ENCODE measurements around the gene NPW. TPM values are rescaled to one million over a fixed set of nuclear protein-coding genes. Genes with fewer than 3 reads are reported as not detected.

Gene NPW
- total and polyA plus RNA-seq, 9 of the 15 experiments (the other 6 are each of a cell fraction or from before 2014, with no cell fraction given): 0.14 to 4.0 (median 2.6) TPM; not detected in 4

- Histone ChIP-seq H3K9ac (ENCODE audit: insufficient read depth in 1 of 2, low read depth in 2 of 2, low read length in 2 of 2) (peak within 1 kb of the TSS; percentile 90 to 99), H3K9me3 (replicated peaks; ENCODE audit: control insufficient read depth, insufficient read depth, low read depth, low read length) (no peaks in the 10 kb centered on the region), H3K9me1 (ENCODE audit: control insufficient read depth, insufficient read depth, low read length) (peaks cover 3% of the 10 kb centered on the region), H2AFZ (ENCODE audit: low read depth, low read length) (peak within 1 kb of the TSS; percentile 96), H3K4me1 (replicated peaks in 1 of 2; ENCODE audit: control insufficient read depth in 2 of 2, insufficient read depth in 2 of 2, low read length in 2 of 2) (peaks cover 7 to 68% of the 10 kb centered on the region in 2 experiments; a peak in 4 of 5 replicates), H3K36me3 (ENCODE audit: control insufficient read depth, insufficient read depth, low read length) (peaks cover 36% of the 10 kb centered on the region; the same call in 2 of the 3 replicates), H4K20me1 (replicated peaks; ENCODE audit: control insufficient read depth, insufficient read depth, low read length) (no peaks in the 10 kb centered on the region), H3K4me2 (ENCODE audit: insufficient read depth, low read length) (peak within 1 kb of the TSS; percentile 91), H3K4me3 (peak within 1 kb of the TSS; percentile 100), H3K79me2 (ENCODE audit: control insufficient read depth, insufficient read depth, low read length) (peaks cover 38% of the 10 kb centered on the region), H3K27ac (ENCODE audit: extremely low read depth, low read depth, low read length) (peak within 1 kb of the TSS; percentile 84), H3K27me3 (ENCODE audit: control insufficient read depth in 2 of 2, insufficient read depth in 2 of 2, low read length in 2 of 2) (no peaks in the 10 kb centered on the region)
- intact Hi-C loops (cut with micrococcal nuclease) (no loop called here), in situ Hi-C loops (cut with MboI) (no loop called here)
- peak; percentile 81 to 97 (median 88) for DNase-seq (ENCODE audit: extremely low read depth in 1 of 4, low spot score in 3 of 4)
- POLR2A ChIA-PET: interaction anchor here (0.6 to 2.2 kb wide), 16 partner anchors 8 to 503 kb away, joined by 3 to 16 read pairs (median 4); partner anchors contain the start of genes GFER, NDUFB10, NOXO1 and NPW
- ATAC-seq: peak; percentile 97
- FAIRE-seq: peak; percentile 97
- BruUV-seq (replicated peaks): no TSS peak
- CTCF ChIA-PET (ENCODE audit: low intra/inter-chr PET ratio): no interaction called here
- WGBS (ENCODE audit: insufficient coverage, low coverage, missing lambda C conversion rate): 1% methylated on average over 66 of the region's 78 CpGs
- no peak for TF ChIP-seq PTTG1 (tag; IDR thresholded peaks at IDR 0.05; ENCODE audit: low read depth)
- TF ChIP-seq TBL1XR1 (IDR thresholded peaks at IDR 0.05; ENCODE audit: low read length in 2 of 2): peak; percentile 71 to 100; a peak in 3 of 4 replicates
- no peak for TF ChIP-seq RFX7 (CRISPR knock-in tag; IDR thresholded peaks at IDR 0.05)
- TF ChIP-seq BCOR (IDR thresholded peaks at IDR 0.05): no peak
- TF ChIP-seq CEBPG (CRISPR knock-in tag; IDR thresholded peaks at IDR 0.05): no peak
- no peak for TF ChIP-seq CEBPG (tag; conservative IDR thresholded peaks at IDR 0.05 in 1 of 2, IDR thresholded peaks at IDR 0.05 in 1 of 2)
- peak; percentile 69; the same call in 1 of the 2 replicates for TF ChIP-seq SMAD3 (CRISPR knock-in tag; conservative IDR thresholded peaks at IDR 0.05)
- TF ChIP-seq ZNF639 (CRISPR knock-in tag; conservative IDR thresholded peaks at IDR 0.05 in 1 of 2, IDR thresholded peaks at IDR 0.05 in 1 of 2): peak in 1 of 2 experiments; percentile 95; a peak in 2 of 4 replicates
- TF ChIP-seq SIRT6 (IDR thresholded peaks at IDR 0.05; ENCODE audit: low read depth, low read length): no peak
- TF ChIP-seq CBX3 (IDR thresholded peaks at IDR 0.05; ENCODE audit: borderline replicate concordance in 1 of 2, low read length in 2 of 2): peak in 1 of 2 experiments; percentile 37; a peak in 1 of 3 replicates
- no peak for TF ChIP-seq STAG1 (CRISPR knock-in tag; IDR thresholded peaks at IDR 0.05; ENCODE audit: borderline replicate concordance)
- peak; percentile 40; the same call in 1 of the 2 replicates for TF ChIP-seq HDAC2 (IDR thresholded peaks at IDR 0.05)
- TF ChIP-seq MAX (CRISPR knock-in tag; IDR thresholded peaks at IDR 0.05): peak; percentile 91
- peak; percentile 98 for TF ChIP-seq SETDB1 (IDR thresholded peaks at IDR 0.05; ENCODE audit: low read length)
- TF ChIP-seq TEAD2 (tag; IDR thresholded peaks at IDR 0.05): no peak
- peak; percentile 58; the same call in 1 of the 2 replicates for TF ChIP-seq ZNF740 (CRISPR knock-in tag; IDR thresholded peaks at IDR 0.05)
- TF ChIP-seq ZNF740 (tag; IDR thresholded peaks at IDR 0.05): no peak
- peak; percentile 75 for TF ChIP-seq ZNF263 (CRISPR knock-in tag; IDR thresholded peaks at IDR 0.05; ENCODE audit: borderline replicate concordance)
- TF ChIP-seq BRCA1 (IDR thresholded peaks at IDR 0.05): no peak
- no peak for TF ChIP-seq BRCA1 (CRISPR knock-in tag; IDR thresholded peaks at IDR 0.05)
- no peak for TF ChIP-seq ZNF785 (CRISPR knock-in tag; IDR thresholded peaks at IDR 0.05)
Observed at GRCh38 chr16:1971796-1972489, 47.6 kb upstream of the NPW start, which contains the start of gene TBL3. Gene TBL3, plus strand, starts transcription at chr16:1972053. Its CDS starts 112 bp downstream, at chr16:1972165.

Measured in K562 (cell line).